Mammary epithelial cell (primary cell): Measurements from ENCODE around the gene UBE2L5.

Experiments
- CTCF ChIP-seq, 2 donors: IDR thresholded peaks in 1 of 2; conservative IDR thresholded peaks in 1 of 2; 2 replicates each; pipeline ENCODE4 v1.5.1; 2011 to 2012; ENCODE audit warnings: inconsistent platforms in 2 of 2, low read length in 2 of 2, mild to moderate bottlenecking in 2 of 2, control low read depth in 1 of 2, low read depth in 1 of 2; ENCODE audit not compliant: insufficient read depth in 1 of 2; ENCODE audit errors: extremely low read depth in 1 of 2
- EZH2 ChIP-seq: IDR thresholded peaks from 2 replicates; pipeline ENCODE4 v1.6.1; 2012; ENCODE audit warnings: low read length, inconsistent platforms, borderline replicate concordance

DNA sequence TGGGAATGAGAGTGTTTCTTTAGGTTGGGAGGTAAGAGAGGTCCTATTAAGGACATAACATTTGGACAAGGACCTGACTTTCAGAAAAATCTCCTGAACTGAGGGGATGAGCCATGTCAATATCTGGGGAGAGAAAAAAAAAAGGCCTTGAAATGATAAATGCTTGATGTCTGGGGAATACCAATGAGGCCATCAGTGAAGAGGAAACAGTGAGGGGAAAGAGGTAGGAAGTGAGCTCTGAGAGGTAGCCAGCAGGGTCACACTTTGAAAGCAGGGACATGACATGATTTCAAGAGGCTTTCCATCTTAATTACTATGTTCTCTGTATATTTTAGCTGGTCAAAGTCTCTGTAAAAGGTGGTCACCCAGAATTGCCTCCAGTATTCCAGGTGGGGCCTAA is 9.9 kb upstream of the UBE2L5 start:
- TF ChIP-seq CTCF (conservative IDR thresholded peaks at IDR 0.05 in 1 of 2, IDR thresholded peaks at IDR 0.05 in 1 of 2; ENCODE audit: extremely low read depth in 1 of 2, insufficient read depth in 1 of 2, low read depth in 1 of 2, low read length in 2 of 2), result no peak
- TF ChIP-seq EZH2, result no peak
